GM19463 (cell line): ENCODE measurements around the gene TCAIM.
"Not testable (repeated sequence)": the region's sequence is repeated elsewhere in the genome, so short reads cannot be mapped to it uniquely, and the experiment has no call there.

ENCODE experiments used
- ATAC-seq: cut with Tn5 transposase; IDR thresholded peaks from one replicate; pipeline ENCODE4 v1.9.1; 2021; ENCODE audit warnings: mild to moderate bottlenecking, moderate library complexity; ENCODE audit not compliant: unreplicated experiment

Gene TCAIM

DNA sequence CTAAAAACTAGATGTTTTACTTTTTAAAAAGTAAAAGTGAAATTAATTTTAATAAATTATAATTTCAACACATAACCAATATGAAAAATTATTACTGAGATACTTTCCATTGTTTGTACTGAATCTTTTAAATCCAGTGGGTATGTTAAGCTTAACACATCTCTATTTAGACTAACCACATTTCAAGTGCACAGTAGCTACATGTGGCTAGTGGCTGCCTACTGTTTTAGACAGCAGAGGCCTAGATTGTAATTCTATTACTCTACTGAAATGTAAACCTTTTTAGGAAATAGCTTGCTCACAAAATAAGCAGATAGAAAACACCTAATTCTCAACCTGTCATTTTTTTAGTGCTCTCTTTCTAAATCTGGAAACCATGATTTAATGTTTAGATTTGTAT, 4.9 kb downstream of the TCAIM start:
- no peak for ATAC-seq

DNA sequence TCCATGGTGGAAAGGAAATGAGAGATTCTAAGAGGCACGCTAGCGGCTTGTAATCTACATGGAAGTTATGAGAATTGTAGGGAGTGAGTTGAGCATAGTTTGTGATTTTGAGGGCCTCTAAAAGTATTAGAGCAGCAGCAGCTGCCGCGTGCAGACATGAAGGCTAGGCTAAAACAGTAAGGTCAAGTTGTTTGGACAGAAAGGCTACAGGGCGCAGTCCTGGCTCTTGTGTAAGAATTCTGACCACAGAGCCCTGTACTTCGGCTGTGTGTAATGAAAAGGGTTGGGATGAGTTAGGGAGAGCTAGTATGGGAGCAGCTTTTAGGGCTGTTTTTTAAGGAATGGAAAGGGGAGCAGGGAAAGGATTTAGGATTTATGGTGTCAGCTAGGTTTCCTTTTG, 8.0 kb downstream of the TCAIM start:
- not testable (repeated sequence) for ATAC-seq

DNA sequence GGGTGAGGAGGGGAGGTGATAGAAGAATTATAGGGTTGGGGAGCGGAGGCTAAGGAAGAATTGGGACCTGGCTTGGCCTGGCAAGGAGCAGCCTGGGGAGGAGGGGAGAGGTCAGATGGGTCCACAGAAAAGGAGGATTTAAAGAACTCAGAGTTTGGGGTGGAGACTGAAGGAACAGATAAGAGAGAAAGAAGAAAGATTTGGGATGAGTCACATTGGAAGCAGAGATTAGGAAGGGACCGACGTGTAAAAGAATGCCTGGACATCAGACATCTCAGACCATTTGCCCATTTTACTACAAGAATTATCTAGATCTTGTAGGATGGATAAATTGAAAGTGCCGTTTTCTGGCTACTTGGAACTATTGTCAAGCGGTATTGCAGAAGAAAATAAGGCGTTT, 10.4 kb downstream of the TCAIM start:
- ATAC-seq, result no peak

- no peak for ATAC-seq
Measured at GRCh38 chr3:44353355-44353924, 14.9 kb downstream of the TCAIM start.

DNA sequence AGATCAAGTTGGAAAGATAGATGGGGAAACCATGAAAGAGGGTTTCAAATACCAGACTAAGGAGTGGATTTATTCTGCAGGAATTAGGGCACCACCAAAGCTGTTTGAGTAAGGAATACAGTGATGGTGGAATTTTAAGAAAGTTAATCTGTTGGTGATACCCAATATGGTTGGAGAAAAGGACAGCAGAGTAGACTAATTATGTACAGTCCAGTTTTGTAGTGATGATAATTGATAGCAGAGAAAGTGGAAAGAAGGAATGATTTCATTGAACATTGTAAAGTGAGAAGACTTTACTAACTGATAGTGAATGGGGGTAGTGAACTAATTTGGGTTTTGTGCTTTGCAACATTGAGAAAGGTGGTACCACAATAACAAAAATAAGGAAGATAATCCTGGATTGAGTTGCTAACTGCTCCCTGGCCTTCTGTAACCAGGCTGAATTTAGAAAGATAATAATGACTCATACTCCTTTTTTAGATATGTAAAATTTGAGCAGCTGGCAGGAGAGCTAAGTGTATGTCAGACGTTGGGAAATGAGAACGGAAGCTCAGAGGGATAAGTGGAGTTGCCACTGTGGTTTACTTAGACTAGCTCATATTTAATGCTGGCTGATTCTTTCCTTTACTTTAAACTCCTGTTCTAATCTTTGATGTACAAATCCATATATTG, 16.9 kb downstream of the TCAIM start:
- ATAC-seq, result no peak

DNA sequence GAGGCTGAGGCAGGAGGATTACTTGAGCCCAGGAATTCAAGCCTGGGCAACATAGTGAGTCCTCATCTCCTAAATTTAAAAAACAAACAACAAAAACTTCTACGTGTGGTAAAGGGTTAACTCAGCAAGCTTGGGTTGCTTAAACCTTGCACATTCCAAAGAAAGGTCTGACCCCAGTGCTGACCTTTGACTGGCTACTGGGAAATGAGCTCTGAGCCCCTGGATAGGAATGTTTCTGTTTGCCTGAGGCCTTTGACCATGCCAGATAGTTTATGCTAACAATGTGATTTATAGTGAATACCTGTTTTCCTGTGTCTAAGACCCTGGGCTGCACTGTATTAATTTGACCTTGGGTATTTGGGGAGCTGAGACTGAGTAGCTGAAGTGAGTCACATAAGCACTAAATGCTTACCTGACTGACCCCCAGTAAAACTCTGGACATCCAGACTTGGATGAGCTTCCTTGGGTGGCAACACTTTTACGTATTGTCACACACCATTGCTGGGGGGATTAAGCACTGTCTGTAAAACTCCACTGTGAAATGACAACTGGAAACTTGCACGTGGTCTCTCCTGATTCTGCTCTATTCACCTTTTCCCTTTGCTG, 20.7 kb downstream of the TCAIM start:
- no peak for ATAC-seq

- peak; percentile 89 for ATAC-seq
Measured at GRCh38 chr3:44363591-44363990, 25.0 kb downstream of the TCAIM start.

DNA sequence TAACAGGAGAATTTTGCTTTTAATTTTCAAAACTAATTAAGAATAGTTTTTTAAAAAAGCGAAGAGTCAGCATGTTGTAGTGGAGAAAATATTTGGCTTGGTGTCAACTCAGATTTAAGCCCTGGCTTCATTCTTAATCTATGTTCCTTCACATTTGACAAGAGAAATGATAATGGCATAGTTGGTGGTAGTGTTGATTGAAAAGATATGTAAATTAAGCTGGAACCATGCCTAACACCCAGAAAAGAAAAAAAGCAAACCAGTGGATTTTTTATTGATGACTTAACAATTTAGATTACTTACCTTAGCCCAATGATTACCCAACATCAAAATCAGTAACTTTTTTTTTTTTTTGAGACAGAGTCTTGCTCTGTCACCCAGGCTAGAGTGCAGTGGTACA, 27.4 kb downstream of the TCAIM start:
- ATAC-seq, result no peak

DNA sequence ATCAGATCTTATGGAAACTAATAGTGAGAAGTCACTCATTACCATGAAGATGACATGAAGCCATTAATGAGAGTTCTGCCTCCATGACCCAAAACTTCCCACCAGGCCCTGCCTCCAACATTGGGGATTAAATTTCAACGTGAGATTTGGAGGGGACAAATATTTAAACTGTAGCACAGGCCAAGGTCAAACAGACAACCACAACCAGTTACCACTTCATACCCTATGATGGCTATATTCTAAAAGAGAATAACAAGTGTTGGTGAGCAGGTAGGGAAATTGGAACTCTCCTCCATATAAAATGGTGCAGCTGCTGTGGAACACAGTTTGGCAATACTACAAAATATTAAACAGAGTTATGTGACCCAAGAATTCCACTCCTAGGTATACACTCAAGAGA, 36.9 kb downstream of the TCAIM start:
- ATAC-seq, result no peak

- ATAC-seq, result no peak
Measured at GRCh38 chr3:44387404-44387803, 48.8 kb downstream of the TCAIM start.

- no peak for ATAC-seq
Measured at GRCh38 chr3:44392489-44392888, 53.9 kb downstream of the TCAIM start.

DNA sequence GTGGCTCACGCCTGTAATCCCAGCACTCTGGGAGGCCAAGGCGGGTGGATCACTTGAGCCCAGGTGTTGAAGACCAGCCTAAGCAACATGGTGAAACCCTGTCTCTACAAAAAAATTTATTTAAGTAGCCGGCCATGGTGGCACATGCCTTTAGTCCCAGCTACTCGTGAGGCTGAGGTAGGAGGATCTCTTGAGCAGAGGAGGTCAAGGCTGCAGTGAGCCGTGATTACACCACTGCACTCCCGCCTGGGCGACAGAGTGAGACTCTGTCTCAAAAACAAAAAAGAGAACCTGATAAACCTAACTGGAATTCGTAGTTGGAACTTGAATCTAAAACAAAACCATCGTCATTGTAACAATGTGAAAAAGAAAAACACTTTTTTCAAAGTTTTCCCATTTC, 57.1 kb downstream of the TCAIM start:
- ATAC-seq, result no peak

- no peak for ATAC-seq
Measured at GRCh38 chr3:44396200-44397171, 57.9 kb downstream of the TCAIM start.

GRCh38 chr3:44398271-44398670, 59.7 kb downstream of the TCAIM start:
- not testable (repeated sequence) for ATAC-seq

DNA sequence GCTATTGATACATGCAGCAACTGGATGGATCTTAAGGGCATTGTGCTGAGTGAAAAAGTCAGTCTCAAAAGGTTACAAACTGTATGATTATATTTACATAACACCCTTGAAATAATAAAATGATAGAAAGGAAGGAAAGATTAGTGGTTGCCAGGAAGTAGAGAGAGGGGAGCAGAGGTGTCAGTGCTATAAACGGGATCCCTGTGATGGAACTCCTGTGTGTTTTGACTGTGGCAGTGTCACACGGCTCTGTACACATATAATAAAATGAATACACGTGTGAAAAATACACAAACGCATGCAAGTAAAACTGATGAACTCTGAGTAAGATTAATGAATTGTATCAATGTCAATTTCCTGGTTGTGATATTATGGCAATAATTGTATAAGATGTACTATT, 60.3 kb downstream of the TCAIM start:
- ATAC-seq, result no peak

GRCh38 chr3:44400771-44401170, 62.2 kb downstream of the TCAIM start:
- no peak for ATAC-seq

DNA sequence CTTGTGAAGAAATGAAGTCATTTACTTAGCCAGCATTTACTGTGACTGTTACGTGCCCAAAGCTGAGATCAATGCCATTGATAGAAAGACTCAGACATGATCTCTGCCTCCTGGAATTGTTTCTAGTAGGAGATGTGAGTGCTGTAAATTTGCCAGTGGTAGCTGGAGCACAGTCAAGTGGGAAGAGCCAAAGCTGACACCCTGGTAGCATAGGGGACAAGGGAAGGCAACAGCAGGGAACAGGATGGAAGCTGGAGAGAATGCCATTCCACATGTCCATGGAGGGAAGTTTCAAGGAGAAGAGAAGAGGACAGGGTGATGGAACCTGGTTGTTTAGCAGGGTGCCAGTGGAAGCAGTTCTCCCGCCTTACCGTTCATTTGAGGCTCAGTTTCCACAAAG, 64.0 kb downstream of the TCAIM start:
- ATAC-seq, result no peak

DNA sequence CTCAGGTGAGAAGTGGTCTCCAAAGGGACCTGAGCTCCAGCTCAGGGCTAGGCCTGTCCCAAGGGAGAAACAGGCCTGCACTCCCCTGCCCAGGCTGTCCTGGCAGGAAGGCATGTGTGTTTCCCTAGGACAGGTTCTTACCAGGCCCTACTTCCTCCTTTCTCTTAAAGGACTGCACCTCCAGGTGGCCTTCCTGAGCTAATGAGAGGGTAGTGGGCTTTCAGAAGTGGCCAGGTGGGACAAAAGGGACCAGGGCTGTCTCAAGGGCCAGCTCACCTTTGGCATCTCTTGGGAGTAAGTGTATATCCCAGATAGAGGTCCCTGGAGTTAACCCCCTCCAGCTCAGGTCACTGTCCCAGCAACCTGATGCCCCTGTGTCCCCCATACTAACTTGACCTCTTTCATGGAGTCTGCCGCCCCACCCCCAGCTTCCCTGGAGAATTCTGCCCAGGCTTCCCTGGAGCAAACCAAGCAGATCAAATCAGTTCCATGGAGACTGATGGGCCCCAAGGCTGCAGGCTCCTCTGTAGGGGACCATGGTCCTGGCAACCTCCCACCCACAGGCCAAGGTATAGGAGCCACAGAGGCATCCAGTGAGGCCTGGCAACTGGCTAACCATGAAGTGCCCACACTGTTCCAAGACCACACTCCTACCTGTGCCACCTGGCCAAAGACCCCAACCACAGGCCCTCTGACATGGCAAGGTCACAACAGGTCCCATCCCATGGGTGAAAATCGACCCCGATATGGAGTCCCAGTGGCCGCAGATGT, 71.3 kb downstream of the TCAIM start:
- no peak for ATAC-seq

DNA sequence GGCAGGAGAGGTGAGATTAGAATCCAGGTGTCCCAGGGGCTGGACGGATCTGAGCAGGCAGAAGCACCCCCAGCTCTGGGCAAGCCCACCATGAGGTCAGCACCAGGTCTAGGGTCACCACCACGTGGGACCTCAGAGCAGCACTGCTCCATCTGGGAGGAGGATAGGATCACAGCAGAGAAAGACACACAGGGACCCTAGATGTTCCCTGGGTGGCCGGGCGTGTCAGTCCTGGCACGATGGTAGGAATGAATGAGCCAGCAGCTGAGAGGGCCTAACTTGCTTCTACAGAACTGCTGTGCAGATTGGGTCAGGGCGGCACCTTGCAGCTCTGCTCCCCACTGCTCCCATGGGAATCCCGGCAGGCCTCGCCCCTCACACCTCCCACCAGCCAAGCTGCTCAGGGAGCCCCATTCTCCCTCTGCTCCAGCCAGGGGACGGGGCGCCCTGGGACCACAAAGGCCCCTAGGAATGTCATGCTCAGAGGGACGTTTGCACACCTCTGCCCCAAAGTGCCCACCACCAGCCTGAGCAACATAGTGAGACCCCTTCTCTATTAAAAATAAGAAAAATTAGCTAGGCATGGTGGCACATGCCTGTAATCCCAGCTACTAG, 72.6 kb downstream of the TCAIM start:
- no peak for ATAC-seq

DNA sequence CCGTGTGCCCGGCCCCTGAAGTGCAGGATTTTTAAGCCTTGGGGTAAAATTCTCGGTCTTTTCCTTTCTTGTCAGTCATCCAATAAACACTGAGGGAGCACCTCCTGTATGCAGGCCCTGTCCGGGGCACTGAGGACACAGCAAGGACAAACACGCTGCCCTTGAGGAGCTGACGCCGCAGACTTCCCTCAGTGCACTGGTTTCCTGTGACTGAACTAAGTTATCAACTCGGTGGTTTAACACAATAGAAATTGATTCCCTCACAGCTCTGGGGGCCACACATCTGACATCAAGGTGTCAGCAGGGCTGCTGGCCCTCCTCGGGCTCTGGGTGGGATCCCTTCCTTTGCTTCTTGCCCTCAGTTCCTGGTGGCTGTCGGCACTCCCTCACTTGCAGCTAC, 73.8 kb downstream of the TCAIM start:
- no peak for ATAC-seq
